NB4 (cell line): Measurements from ENCODE around the gene TRERF1.

ENCODE experiments used
- CTCF ChIP-seq: IDR thresholded peaks from one replicate; pipeline ENCODE4 v1.5.1; 2012; ENCODE audit warnings: low read depth, low read length
- POLR2A ChIP-seq: IDR thresholded peaks from 2 replicates; pipeline ENCODE4 v1.6.1; 2011; ENCODE audit warnings: mild to moderate bottlenecking; ENCODE audit not compliant: insufficient read length; ENCODE audit errors: extremely low read depth
- TF ChIP-seq, protein P1 (sequence below): IDR thresholded peaks from 2 replicates; pipeline ENCODE4 v1.6.1; 2011; ENCODE audit warnings: low read depth, low read length

DNA sequence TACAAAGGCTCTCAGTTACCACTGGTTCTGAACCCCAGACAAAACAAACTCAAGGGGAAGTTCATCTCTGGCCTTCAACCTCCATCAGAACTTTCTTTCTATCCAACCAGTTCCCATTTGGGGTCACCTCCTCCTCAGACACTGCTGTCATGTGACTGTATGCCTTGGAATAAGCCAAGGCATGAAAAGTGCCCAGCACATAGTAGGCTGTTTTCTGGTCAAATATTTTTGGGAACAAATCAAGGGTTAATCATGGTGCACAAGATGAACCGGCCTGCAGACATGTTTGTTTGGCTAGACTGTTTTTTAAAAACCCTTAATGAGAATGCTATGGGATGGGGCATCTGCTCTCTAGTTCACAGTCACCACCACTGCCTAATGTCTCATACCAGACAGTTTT, 185.2 kb downstream of the TRERF1 start:
- TF ChIP-seq CTCF, result no peak
- TF ChIP-seq, protein P1, sequence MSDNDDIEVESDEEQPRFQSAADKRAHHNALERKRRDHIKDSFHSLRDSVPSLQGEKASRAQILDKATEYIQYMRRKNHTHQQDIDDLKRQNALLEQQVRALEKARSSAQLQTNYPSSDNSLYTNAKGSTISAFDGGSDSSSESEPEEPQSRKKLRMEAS, result no peak
- no peak for TF ChIP-seq POLR2A
